ENCODE results near the gene PAQR6. TPM values are rescaled to one million over a fixed set of nuclear protein-coding genes. Genes with fewer than 3 reads are reported as not detected.

The PAQR6 gene
- total RNA-seq, 1 donor from 2014 or later = not detected

DNA sequence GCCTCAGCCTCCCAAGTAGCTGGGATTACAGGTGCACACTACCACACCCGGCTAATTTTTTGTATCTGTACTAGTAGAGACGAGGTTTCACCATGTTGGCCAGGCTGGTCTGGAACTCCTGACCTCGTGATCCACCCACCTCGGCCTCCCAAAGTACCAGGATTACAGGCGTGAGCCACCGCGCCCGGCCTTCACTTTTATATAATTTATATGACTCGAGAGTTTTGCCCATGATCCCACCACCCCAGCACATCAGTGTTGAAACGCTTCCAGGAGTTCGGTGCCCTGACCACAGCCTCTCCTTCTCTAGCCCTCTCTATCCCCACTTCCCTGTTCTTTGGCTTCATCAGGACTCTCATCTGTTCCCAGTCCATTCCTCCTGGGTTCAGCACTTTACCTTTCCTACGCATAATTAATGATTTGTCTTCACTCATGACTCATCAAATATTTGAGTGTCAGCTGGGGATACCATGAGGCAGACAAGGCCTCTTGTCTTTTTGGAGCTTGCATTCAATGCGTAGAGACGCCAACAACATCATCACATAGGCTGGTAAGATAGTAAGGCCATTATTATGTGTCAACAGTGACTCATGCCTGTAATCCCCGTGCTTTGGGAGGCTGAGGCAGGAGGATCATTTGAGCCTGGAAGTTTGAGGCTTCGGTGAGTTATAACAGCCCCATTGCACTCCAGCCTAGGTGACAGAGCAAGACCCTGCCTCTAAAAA is 33.7 kb downstream of the PAQR6 start:
- TF ChIP-seq, protein P1, sequence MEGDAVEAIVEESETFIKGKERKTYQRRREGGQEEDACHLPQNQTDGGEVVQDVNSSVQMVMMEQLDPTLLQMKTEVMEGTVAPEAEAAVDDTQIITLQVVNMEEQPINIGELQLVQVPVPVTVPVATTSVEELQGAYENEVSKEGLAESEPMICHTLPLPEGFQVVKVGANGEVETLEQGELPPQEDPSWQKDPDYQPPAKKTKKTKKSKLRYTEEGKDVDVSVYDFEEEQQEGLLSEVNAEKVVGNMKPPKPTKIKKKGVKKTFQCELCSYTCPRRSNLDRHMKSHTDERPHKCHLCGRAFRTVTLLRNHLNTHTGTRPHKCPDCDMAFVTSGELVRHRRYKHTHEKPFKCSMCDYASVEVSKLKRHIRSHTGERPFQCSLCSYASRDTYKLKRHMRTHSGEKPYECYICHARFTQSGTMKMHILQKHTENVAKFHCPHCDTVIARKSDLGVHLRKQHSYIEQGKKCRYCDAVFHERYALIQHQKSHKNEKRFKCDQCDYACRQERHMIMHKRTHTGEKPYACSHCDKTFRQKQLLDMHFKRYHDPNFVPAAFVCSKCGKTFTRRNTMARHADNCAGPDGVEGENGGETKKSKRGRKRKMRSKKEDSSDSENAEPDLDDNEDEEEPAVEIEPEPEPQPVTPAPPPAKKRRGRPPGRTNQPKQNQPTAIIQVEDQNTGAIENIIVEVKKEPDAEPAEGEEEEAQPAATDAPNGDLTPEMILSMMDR (IDR thresholded peaks at IDR 0.05) = no peak
- no peaks in the 10 kb centered on the region for H3K27me3 ChIP-seq
- H3K9me3 ChIP-seq = no peaks in the 10 kb centered on the region
- peaks cover 11 to 12% of the 10 kb centered on the region in 2 donors for H3K36me3 ChIP-seq
- intact Hi-C loops (cut with DNase I) = loop anchor here (5.0 kb wide), 2 partner anchors 117 to 132 kb away; partner anchors contain the start of gene MEX3A
- H3K4me3 ChIP-seq = peak overlapping the region; percentile 74 to 82
- DNase-seq (ENCODE audit: low spot score in 2 of 2) = no peak
- H3K27ac ChIP-seq = peak overlapping the region; percentile 89 to 96
- H3K4me1 ChIP-seq = peaks cover 5 to 24% of the 10 kb centered on the region in 2 donors

- no peaks in the 10 kb centered on the region for H3K9me3 ChIP-seq
- H3K27ac ChIP-seq = peak overlapping the region; percentile 89 to 96
- H3K4me3 ChIP-seq = peak overlapping the region; percentile 74 to 82
- peaks cover 5 to 24% of the 10 kb centered on the region in 2 donors for H3K4me1 ChIP-seq
- TF ChIP-seq, protein P1 (IDR thresholded peaks at IDR 0.05) = no peak
- H3K36me3 ChIP-seq = peaks cover 11 to 18% of the 10 kb centered on the region in 2 donors
- H3K27me3 ChIP-seq = no peaks in the 10 kb centered on the region
- intact Hi-C loops (cut with DNase I) = loop anchor here (2.0 to 5.0 kb wide), 3 partner anchors 67 to 131 kb away; partner anchors contain the start of gene MEX3A
- DNase-seq (ENCODE audit: low spot score in 2 of 2) = no peak
Observed at GRCh38 chr1:156213644-156213966, 34.3 kb downstream of the PAQR6 start.

DNA sequence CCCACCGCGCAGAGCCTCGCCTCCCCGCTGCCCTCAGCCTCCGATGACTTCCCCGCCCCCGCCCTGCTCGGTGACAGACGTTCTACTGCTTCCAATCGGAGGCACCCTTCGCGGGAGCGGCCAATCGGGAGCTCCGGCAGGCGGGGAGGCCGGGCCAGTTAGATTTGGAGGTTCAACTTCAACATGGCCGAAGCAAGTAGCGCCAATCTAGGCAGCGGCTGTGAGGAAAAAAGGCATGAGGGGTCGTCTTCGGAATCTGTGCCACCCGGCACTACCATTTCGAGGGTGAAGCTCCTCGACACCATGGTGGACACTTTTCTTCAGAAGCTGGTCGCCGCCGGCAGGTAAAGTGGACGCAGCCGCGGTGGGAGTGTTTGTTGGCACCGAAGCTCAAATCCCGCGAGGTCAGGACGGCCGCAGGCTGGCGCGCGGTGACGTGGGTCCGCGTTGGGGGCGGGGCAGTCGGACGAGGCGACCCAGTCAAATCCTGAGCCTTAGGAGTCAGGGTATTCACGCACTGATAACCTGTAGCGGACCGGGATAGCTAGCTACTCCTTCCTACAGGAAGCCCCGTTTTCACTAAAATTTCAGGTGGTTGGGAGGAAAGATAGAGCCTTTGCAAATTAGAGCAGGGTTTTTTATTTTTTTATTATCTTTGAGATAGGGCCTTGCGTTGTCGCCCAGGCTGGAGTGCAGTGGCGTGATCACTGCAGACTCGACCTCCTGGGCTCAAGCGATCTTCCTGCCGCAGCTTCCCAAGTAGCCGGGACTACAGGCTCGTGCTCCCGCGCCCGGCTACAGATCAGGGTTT is 34.8 kb downstream of the PAQR6 start, which contains the start of gene PMF1:
Gene PMF1, plus strand, starts transcription at position 175 of the 811 bp plus-strand sequence. Its CDS starts 9 bp downstream, at position 184.
- Histone ChIP-seq H3K27me3 (no peaks in the 10 kb centered on the region), H3K36me3 (peaks cover 14 to 24% of the 10 kb centered on the region in 2 donors), H3K4me3 (peak within 1 kb of the TSS; percentile 74 to 82), H3K27ac (peak within 1 kb of the TSS; percentile 89 to 96), H3K9me3 (no peaks in the 10 kb centered on the region), H3K4me1 (peaks cover 5 to 24% of the 10 kb centered on the region in 2 donors)
- TF ChIP-seq, protein P1 (IDR thresholded peaks at IDR 0.05) = no peak
- DNase-seq (ENCODE audit: low spot score in 2 of 2) = peak; percentile 93 to 99
- intact Hi-C loops (cut with DNase I) = loop anchor here (1.0 to 5.0 kb wide), 4 partner anchors 19 to 131 kb away; partner anchors contain the start of genes MEX3A and SLC25A44

DNA sequence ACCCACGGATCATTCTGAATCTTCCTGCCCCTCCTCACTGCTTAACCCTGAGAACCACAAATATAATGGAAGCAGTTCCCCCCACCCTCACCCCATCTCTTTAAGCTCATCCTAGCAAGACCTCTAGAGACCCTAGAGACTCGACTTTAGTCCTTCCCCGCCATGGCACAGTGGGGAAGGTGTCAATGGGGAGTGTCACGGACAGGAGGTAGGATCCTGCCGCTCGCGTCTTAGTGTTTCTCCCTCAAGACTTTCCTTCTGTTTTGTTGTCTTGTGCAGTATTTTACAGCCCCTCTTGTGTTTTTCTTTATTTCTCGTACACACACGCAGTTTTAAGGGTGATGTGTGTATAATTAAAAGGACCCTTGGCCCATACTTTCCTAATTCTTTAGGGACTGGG is 35.7 kb downstream of the PAQR6 start:
- intact Hi-C loops (cut with DNase I) = loop anchor here (1.0 to 5.0 kb wide), 4 partner anchors 18 to 130 kb away; partner anchors contain the start of genes MEX3A and SLC25A44
- peaks cover 19 to 27% of the 10 kb centered on the region in 2 donors for H3K36me3 ChIP-seq
- H3K9me3 ChIP-seq = no peaks in the 10 kb centered on the region
- TF ChIP-seq, protein P1 (IDR thresholded peaks at IDR 0.05) = no peak
- no peaks in the 10 kb centered on the region for H3K27me3 ChIP-seq
- peak overlapping the region; percentile 89 to 96 for H3K27ac ChIP-seq
- DNase-seq (ENCODE audit: low spot score in 2 of 2) = no peak
- H3K4me1 ChIP-seq = peaks cover 5 to 17% of the 10 kb centered on the region in 2 donors
- H3K4me3 ChIP-seq = peak overlapping the region; percentile 74 to 82

DNA sequence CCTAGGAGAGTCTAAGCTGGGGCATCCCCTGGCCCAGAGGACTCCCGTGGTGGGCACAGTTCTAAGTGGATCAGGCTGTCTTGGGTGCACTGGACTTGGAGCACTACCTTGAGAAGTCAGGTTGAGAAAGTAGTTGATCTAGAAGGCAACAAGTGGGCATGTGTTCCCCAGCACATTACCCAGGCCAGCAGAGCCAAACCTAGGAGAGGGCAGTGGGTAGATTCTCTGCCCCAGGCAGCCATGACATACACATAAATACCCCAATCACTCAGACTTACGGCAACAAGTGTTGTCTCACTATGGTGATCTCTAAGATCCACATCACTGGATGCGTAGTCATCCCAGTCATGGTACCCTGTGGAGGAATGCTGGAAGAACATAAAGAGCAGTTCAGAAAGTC is 36.6 kb downstream of the PAQR6 start:
- H3K27me3 ChIP-seq = no peaks in the 10 kb centered on the region
- H3K36me3 ChIP-seq = peaks cover 24 to 34% of the 10 kb centered on the region in 2 donors
- intact Hi-C loops (cut with DNase I) = loop anchor here (5.0 kb wide), 2 partner anchors 114 to 129 kb away; partner anchors contain the start of gene MEX3A
- H3K27ac ChIP-seq = no peak overlapping the region
- H3K4me1 ChIP-seq = peaks cover 5 to 17% of the 10 kb centered on the region in 2 donors
- no peak overlapping the region for H3K4me3 ChIP-seq
- TF ChIP-seq, protein P1 (IDR thresholded peaks at IDR 0.05) = no peak
- H3K9me3 ChIP-seq = no peaks in the 10 kb centered on the region
- no peak for DNase-seq (ENCODE audit: low spot score in 2 of 2)

Data from ascending aorta (tissue), 2 donors.